Activated naive CD4-positive, alpha-beta T cell treated with anti-CD3 and anti-CD28 coated beads, Interleukin-2, amount 50 U/mL, for 16 hours (primary cell): Measurements from ENCODE around the gene GPR78.
"Not testable (repeated sequence)": the region's sequence is repeated elsewhere in the genome, so short reads cannot be mapped to it uniquely, and the experiment has no call there.

ENCODE experiments used
- DNase-seq: peaks from one replicate; pipeline ENCODE4 v3.0.0-alpha.2; 2020

The GPR78 gene

DNA sequence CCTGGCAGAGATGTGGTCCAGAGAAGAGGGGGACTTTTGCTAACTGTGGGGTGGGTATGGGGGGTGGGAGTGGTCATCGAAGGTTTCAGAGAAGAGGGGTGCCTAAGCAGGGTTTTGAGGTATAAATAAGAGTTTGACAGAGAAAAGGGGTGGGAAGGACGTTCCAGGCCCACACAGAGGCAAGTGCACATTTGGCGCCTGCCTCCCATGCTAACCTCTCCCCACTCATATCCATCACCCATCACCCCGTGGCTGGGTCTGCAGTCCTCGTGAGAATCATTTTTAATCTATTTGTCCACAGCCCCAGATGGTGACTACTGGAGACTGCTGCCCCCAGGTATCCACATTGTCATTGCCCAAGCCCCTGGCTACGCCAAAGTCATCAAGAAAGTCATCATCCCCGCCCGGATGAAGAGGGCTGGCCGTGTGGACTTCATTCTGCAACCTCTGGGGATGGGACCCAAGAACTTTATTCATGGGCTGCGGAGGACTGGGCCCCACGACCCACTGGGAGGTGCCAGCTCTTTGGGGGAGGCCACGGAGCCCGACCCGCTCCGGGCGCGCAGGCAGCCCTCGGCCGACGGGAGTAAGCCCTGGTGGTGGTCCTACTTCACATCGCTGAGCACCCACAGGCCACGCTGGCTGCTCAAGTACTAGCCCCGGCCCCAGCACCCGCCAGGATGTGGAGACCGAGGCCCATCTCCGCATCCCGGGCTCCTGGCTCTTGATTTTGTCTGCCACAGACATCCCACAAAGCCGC lies 38.9 kb downstream of the GPR78 start:
- DNase-seq: no peak

DNA sequence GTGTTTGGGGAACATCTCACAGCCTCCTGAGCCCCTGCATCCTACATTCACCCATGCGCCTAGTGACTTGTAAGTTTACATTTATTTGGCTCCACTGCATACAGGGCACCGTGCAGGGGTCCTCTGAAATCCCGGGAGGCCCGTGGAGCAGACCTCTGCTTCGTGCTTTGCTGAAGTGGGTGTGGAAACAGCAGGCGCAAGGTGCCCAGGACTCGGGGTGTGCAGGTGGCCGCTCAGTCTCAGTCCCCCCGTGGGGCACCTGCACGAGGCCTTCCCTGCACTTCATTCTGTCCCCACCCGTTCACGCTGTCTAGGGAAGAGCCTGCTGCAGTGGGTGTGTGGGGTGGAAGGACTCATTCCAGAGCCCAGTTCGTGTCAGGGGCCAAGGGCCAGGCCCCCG lies 40.9 kb downstream of the GPR78 start:
- not testable (repeated sequence) for DNase-seq

GRCh38 chr4:8624601-8625272 lies 44.5 kb downstream of the GPR78 start:
- DNase-seq: not testable (repeated sequence)

- DNase-seq: not testable (repeated sequence)
These were observed 50.2 kb downstream of the GPR78 start for GRCh38 chr4:8630240-8630905.

- DNase-seq: not testable (repeated sequence)
These were observed 51.7 kb downstream of the GPR78 start for GRCh38 chr4:8631896-8632295.

DNA sequence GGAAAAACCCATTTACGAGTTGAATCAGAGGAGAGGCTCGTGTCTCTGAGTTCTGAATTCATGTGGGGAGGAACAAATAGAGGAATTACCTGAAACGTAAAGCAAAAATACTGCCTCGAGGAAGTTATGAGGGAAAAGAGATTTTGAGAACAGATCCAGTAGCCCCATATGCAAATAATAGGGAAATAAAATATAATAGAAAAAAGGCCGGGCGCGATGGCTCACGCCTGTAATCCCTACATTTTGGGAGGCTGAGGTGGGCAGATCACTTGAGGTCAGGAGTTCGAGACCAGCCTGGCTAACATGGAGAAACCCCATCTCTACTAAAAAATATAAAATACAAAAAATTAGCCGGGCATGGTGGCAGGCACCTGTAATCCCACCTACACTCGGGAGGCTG lies 54.6 kb downstream of the GPR78 start:
- not testable (repeated sequence) for DNase-seq

DNA sequence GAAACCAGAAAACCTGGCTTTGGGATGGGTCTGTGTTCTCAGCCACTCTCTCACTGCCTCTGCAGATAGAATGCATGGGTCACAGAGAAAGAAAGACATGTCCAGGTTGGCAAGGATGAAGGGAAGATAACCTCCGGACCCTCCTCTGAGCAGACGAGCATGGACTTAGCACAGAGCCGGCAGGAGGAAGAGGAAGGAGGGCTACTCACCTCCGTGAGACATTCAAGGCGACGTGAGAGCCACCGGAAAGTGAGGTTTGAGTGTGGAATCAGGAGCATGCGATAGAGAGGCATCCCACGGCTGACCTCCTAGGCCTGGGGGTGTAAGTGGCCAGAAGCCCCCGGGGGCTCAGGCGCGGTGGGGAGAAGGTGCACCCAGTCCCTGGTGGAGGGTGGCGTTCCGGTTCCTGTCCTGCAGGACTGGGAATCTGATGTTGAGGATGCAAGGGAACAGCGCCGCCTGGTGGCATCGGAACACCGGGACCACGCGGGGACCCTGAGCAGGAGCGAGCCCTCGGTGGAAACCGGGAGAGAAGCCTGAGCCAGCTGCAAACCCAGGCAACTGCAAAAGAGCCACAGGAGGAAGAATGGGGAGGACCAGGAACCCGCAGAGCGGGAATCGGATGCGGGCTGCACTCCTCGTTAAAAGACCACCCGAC lies 55.8 kb downstream of the GPR78 start:
- not testable (repeated sequence) for DNase-seq
